Activated gamma-delta T cell treated with anti-CD3 and anti-CD28 coated beads, Interleukin-2, amount 50 U/mL, for 16 hours (primary cell): Measurements from ENCODE around the gene GP1BA.
A peak's percentile ranks its signal among the peaks of the same experiment; 100 is the strongest.
"Not testable (repeated sequence)": the region's sequence is repeated elsewhere in the genome, so short reads cannot be mapped to it uniquely, and the experiment has no call there.

ENCODE experiments used
- DNase-seq: peaks from one replicate; pipeline ENCODE4 v3.0.0-alpha.2; 2020; ENCODE audit warnings: low read depth

GP1BA gene

DNA sequence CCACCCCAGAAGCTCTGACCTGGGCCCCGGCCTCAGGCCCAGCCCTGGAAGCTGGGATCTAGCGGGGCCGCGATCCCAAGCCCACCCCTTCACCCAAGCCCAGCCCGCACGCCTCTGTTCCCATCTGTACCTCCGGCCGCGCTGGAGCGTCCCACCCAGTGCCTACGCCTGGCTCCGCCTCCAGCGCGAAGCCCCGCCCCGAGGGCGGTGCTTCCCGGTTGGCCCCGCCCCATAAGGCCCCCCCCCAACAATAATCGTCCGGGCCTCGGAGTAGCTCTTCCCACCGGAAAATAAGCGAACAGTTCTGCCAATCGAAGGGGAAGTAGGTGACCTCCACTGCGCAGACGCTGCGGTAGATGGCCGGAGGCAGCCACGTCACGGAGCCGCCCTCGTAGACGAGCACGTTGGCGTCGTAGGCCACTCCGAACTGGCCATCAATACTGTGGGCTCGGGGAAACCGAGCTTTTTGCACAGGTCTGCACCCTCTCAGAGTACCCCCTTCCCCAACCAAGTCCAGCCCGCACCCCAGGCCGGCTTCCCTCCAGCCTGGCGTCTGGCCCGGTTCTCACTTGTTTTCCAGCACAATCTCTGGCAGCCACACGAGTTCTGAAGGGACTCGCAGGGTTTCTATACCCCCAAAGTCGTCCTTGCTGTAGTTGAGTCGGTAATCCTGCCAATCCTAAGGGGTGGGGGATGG, 30.3 kb upstream of the GP1BA start:
- DNase-seq, result no peak

DNA sequence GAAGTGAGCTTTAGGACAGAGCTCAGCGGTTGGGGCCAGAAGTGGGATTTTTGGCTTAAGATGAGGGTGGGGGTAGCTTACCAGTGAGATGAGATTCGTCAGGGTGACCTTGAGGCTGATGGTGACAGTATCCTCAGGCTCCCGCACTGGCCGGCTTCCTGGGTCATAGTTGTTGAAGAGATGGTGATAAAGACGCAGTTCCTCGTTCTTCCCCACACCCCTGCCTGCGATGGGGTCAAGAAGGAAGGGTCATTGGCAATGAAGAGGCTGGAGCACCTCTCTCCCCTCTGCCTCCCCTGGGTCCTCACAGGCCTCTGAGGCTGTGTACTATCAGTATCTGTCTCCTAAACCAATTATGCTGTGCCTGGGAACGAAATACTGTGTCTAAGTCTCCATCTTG, 29.5 kb upstream of the GP1BA start:
- DNase-seq, result no peak

DNA sequence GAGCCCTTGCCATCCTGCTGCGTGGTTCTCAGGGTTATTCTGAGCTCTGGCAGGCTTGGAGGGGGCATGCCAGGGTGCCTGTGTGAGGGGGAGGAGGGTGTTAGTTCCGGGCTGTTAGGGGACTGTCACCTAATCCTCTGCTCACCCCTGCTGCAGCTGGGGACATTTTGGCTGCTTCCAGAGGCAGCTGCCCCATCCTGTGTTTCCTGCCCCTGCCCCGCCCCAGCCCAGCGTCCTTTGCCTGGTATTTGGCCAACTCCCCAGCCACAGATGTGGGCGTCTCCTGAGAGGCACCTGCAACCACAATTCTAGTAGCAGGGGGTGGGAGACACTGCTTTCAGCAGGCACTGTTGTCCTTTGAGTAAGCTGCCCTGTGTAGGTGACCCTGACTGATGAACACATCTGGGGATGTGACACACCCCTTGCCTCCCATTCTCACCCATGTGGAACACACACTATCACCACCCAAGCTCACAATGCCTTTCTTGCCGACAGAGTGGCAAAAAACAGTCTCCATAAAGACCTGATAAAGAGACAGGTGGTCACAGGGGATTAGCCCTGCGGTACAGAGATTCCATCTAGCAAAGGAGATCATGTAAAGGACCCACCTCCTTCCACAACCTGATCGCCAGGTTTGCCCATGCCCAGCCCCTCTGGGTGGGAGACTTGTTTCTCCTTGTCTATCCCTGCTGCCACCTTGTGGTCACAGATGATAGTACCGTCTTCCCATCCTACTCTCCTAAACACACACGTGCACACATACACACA, 28.8 kb upstream of the GP1BA start, which contains the start of gene CHRNE:
CHRNE (minus strand) TSS at position 48 of the 768 bp plus-strand sequence; CDS start at position 13, 35 bp downstream.
- peak; percentile 62 for DNase-seq

DNA sequence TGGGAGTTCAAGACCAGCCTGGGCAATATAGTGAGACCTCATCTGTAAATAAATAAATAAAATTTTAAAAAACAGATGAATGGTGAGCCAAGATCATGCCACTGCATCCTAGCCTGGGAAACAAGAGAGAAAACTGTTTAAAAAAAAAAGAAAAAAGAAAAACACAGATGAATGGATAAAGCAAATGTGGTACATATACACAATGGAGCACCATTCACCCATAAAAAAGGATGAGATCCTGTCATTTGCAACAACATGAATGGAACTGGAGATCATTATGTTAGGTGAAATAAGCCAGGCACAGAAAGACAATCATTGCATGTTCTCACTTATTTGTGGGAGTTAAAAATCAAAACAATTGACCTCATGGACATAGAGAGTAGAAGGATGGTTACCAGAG, 25.4 kb upstream of the GP1BA start:
- DNase-seq, result not testable (repeated sequence)

DNA sequence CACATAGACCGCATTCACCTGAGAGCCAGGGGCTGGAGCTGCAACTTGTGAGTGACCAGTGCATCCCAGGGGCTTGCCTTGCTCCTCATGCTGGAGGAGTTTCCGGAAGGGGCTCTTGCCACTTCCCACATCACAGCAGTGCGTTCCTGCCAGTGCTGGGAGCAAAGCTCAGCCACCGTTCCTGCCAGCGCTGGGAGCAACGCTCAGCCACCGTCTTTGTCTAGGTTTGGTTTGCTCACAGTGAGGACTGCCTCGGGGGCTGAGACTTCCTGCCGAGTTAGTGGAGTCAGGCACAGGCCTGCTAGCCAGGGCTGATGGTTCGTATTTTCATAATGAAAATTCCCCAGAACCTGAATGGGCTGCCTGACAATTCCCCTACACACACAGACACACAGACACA, 23.8 kb upstream of the GP1BA start:
- DNase-seq, result no peak

DNA sequence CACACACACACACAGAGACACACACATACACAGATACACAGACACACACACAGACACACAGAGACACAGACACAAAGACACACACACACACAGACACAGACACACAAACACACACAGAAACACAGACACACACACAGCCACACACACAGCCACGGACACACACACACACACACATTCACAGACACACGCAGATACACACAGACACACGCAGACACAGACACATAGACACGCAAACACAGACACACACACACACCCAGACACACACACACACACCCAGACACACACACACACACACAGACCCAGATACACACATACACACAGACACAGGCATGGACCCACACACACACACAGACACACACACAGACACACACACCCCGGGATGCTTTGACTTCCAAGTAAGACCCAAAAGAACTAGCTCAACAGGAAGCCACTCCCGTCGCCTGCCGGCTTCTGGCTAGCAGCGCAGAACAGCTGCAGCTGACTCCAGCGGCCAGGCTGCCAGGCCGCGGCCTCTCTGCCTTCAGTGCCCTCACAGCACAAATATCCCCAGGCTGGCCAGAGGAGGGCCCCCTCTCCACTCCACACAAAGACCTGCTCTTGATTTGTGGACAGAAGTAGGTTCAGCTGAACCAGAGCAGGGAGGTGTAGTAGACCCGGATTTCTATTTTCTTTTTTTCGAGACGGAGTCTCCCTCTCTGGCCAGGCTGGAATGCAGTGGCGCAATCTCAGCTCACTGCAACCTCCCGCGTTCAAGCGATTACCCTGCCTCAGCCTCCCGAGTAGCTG, 23.2 kb upstream of the GP1BA start:
- peak; percentile 54 for DNase-seq

DNA sequence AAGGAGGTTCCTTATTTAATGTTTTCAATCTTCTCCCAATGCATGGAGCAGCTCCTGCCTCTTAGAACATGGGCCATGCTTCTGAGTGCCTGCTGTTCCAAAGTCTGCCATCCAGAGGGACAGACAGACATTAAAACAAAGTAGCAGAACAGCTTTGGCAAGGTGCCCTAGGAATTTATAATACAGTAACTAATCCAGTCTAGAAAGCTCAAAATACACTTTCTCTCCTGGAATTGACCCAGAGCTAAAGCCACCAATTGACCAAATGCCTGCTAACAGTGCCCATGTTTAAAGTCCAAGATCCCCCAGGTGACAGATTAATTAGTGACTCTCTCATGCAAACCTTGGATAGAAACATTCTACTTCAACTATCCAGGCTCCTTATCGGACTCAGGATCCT, 18.1 kb upstream of the GP1BA start:
- DNase-seq, result no peak

DNA sequence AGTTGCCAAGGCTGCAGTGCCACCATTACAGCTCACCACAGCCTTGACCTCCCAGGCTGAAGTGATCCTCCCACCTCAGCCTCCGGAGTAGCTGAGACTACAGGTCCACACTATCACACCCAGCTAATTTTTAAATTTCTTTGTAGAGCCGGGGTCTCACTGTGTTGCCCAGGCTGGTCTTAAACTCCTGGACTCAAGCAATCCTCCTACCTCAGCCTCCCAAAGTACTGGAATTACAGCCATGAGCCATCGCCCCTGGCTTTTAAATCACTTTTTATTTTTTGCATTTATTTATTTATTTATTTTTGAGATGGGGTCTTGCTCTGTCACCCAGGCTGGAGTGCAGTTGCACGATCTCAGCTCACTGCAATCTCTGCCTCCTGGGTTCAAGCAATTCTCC, 17.5 kb upstream of the GP1BA start:
- not testable (repeated sequence) for DNase-seq

DNA sequence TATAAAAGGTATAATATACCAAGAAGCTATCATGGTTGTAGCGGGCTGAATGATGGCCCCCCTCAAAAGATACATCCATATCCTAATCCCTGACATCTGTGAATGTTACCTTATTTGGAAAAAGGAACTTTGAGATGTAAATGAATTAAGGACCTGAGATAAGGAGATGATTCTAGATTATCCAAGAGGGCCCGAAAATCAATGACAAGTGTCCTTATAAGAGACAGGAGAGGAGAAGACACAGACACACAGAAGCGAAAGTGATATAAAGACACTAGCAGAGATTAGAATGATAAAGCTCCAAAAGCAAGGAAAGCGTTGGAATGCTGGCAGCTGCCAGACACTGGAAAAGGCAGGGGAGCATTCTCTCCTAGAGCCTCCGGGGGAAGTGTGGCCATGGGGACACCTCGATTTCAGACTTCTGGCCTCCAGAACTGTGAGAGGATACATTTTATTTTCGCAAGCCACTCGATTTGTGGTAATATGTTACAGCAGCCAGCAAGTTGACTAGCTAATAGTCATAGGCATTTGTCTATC, 12.5 kb upstream of the GP1BA start:
- DNase-seq, result no peak

DNA sequence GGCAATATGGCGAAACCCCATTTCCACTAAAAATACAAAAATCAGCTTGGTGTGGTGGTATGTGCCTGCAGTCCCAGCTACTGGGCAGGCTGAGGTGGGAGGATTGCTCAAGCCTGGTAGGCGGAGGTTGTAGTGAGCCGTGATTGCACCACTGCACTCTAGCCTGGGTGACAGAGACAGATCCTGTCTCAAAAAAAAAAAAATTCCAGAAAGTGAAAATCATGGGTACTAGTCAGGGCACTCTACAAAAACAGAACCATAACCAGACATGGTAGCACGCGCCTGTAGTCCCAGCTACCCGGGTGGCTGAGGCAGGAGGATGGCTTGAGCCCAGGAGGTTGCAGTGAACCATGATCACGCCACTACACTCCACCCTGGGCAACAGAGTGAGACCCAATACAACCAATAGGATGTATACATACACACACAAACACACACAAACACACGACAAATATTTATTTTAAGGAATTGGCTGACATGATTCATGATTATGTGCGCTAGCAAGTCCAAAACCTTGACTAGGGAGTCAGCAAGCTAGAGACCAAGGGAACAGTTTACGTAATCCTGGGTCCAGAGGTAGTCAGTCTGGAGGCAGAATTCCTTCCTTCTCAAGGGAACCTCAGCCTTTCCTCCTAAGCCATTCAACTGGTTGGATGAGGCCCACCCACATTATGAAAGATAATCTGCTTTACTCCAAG, 11.6 kb upstream of the GP1BA start:
- no peak for DNase-seq

DNA sequence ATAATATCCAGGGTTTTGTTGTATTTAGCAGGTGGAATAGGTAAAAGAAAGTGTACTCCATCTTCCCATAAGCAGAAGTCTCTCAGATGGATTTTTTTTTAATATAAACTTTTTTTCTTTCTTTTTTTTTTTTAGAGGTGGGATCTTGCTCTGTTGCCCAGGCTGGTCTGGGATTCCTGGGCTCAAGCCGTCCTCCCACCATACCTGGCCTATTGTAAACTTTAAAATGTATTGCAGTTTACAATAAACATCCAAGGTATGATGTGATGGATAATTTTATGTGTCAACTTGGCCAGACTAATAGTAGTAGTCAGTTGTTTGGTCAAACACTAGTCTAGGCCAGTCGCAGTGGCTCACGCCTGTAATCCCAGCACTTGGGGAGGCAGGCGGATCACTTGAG, 10.8 kb upstream of the GP1BA start:
- no peak for DNase-seq

DNA sequence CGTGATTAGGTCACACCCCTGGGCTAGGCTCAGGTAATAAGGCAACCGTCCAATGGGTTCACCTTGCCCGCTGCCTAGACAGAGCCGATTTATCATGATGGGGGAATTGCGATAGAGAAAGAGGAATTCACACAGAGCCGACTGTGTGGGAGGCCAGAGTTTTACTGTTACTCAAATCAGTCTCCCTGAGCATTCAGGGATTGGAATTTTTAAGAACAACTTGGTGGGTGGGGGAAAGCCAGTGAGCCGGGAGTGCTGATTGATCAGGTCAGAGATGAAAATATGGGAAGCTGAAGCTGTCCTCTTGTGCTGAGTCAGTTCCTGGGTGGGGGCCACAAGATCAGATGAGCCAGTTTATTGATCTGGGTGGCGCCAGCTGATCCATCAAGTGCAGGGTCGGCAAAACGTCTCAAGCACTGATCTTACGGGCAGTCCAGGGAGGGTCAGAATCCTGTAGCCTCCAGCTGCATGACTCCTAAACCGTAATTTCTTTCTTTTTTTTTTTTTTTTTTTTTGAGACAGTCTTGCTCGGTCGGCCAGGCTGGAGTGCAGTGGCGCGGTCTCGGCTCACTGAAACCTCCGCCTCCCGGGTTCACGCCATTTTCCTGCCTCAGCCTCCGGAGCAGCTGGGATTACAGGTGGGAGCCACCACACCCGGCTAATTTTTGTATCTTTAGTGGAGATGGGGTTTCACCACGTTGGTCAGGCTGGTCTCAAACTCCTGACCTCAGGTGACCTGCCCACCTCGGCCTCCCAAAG, 5.3 kb upstream of the GP1BA start:
- DNase-seq, result not testable (repeated sequence)

DNA sequence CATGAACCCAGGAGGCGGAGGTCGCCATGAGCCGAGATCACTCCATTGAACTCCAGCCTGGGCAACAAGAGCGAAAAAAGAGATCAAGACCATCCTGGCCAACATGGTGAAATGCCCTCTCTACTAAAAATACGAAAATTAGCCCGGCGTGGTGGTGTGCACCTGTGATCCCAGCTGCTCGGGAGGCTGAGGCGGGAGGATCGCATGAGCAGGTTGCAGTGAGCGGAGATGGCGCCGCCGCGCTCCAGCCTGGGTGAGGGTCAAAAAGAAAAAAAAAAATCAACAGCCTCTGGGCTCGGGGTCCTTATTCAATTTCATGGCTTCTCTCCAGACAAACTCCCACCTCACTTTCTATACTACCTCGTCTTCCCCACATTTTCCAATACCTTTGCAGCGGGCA, 3.2 kb upstream of the GP1BA start:
- no peak for DNase-seq

DNA sequence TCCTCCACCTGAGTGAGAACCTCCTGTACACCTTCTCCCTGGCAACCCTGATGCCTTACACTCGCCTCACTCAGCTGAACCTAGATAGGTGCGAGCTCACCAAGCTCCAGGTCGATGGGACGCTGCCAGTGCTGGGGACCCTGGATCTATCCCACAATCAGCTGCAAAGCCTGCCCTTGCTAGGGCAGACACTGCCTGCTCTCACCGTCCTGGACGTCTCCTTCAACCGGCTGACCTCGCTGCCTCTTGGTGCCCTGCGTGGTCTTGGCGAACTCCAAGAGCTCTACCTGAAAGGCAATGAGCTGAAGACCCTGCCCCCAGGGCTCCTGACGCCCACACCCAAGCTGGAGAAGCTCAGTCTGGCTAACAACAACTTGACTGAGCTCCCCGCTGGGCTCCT, 679 bp downstream of the GP1BA start:
- no peak for DNase-seq

DNA sequence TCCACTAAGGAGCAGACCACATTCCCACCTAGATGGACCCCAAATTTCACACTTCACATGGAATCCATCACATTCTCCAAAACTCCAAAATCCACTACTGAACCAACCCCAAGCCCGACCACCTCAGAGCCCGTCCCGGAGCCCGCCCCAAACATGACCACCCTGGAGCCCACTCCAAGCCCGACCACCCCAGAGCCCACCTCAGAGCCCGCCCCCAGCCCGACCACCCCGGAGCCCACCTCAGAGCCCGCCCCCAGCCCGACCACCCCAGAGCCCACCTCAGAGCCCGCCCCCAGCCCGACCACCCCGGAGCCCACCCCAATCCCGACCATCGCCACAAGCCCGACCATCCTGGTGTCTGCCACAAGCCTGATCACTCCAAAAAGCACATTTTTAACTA, 1.6 kb downstream of the GP1BA start:
- DNase-seq, result no peak

DNA sequence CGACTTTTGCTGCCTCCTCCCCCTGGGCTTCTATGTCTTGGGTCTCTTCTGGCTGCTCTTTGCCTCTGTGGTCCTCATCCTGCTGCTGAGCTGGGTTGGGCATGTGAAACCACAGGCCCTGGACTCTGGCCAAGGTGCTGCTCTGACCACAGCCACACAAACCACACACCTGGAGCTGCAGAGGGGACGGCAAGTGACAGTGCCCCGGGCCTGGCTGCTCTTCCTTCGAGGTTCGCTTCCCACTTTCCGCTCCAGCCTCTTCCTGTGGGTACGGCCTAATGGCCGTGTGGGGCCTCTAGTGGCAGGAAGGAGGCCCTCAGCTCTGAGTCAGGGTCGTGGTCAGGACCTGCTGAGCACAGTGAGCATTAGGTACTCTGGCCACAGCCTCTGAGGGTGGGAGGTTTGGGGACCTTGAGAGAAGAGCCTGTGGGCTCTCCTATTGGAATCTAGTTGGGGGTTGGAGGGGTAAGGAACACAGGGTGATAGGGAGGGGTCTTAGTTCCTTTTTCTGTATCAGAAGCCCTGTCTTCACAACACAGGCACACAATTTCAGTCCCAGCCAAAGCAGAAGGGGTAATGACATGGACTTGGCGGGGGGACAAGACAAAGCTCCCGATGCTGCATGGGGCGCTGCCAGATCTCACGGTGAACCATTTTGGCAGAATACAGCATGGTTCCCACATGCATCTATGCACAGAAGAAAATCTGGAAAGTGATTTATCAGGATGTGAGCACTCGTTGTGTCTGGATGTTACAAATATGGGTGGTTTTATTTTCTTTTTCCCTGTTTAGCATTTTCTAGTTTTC, 2.3 kb downstream of the GP1BA start:
- DNase-seq, result no peak

DNA sequence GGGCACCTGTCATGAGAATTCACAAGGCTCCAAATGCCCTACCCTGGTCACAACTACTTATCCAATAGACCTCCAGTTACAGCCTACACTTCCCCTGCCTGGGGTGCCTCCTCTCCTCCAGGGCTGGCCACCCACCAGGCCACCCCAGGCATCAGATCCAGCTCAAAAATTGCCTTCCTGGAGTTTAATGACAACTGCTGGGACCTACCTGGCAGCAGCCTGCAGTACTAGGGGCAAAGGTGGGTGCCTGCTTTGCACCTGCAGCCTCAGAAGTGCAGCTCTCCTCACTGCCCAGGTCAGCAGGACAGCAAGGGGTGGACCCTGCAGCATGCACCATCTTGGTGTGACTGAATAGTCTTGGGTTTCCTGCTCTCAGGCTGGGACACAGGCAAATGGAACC, 3.6 kb downstream of the GP1BA start:
- no peak for DNase-seq

DNA sequence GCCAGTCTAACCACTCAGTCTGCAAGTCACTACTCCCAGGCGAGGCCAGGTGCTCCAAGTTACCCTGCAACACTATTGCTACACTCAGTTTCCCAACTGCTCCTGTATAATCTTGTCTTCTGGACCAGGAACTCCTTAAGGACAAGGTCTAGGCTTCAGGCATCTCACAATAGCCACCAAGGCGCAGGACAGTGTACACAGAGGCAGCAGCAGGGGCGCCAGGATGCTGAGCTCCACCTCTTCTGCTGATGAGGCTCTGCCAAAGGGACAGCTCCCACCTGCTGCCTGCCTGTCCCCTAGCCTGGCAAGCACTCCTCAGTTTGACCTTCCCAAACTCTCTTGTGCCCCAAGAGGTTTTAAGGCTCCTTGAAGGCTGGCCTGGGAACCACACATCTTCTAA, 4.4 kb downstream of the GP1BA start:
- no peak for DNase-seq

DNA sequence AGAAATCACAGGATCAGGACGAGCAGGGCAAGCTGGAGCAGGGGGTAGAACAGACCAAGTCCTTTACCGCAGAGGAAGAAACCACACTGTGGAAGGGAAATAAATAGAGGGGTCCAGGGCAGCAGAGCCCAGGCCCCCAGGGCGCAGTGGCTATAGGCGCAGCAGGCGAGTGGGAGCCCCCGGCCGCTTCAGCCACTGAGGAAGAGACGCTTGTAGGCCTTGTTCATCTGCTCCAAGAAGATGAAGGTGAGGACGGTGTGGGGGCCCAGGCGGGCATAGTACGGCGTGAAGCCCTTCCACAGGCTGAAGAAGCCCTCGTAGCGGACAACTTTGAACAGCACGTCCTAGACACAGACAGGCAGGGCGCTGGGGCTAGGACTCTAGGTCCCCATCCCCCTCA, 5.5 kb downstream of the GP1BA start:
- DNase-seq, result no peak

DNA sequence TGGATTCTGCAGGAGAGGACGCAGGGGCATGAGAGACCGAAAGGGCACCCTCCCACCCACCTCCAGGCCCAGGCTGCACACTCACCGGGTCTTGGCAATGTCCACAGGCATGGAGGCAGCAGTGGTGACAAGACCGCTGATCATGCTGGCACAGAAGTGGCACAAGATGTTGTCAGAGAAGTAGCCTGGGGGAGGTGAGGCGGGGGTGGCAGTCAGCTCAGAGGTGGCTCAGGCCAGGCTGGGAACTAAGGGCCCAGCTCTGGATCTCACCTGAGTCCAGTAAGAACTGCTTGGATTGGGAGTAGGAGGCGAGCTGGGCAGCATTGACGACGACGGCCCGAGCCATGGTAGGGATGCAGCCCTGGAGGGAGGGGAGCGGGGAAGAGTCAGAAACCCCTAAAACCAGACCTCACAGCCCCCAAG, 6.0 kb downstream of the GP1BA start:
- DNase-seq, result no peak
